Neural crest cell (in vitro differentiated cells): ENCODE data around the gene MTUS2. TPM values are rescaled to one million over a fixed set of nuclear protein-coding genes. Genes with fewer than 3 reads are reported as not detected.

ENCODE experiments used
- DNase-seq: peaks from one replicate; pipeline ENCODE4 v3.0.0; 2021; ENCODE audit warnings: low read depth, mixed read lengths, low spot score
- H3K27ac Mint-ChIP-seq: one replicate; pipeline ENCODE4 v1.8.0; 2021; ENCODE audit warnings: mild to moderate bottlenecking, mixed read lengths; ENCODE audit not compliant: unreplicated experiment
- H3K27me3 Mint-ChIP-seq: 2 replicates; pipeline ENCODE4 v1.8.0; 2021; ENCODE audit warnings: low read depth, mild to moderate bottlenecking, mixed read lengths
- H3K36me3 Mint-ChIP-seq: 2 replicates; pipeline ENCODE4 v1.8.0; 2021; ENCODE audit warnings: low read depth, mild to moderate bottlenecking, mixed read lengths
- H3K4me1 Mint-ChIP-seq: 2 replicates; pipeline ENCODE4 v1.8.0; 2021; ENCODE audit warnings: mixed read lengths
- H3K4me3 Mint-ChIP-seq: one replicate; pipeline ENCODE4 v1.8.0; 2021; ENCODE audit warnings: mild to moderate bottlenecking, mixed read lengths
- H3K9me3 Mint-ChIP-seq: 2 replicates; pipeline ENCODE4 v1.8.0; 2021; ENCODE audit warnings: mixed read lengths
- long read RNA-seq: library from polyadenylated mRNA; unstranded; transcript quantifications from one replicate; pipeline ENCODE4 v2.0.0, GENCODE V29; 2020
- total RNA-seq: library from RNA; stranded (reverse); gene quantifications from 2 replicates; pipeline ENCODE4 v1.2.1, GENCODE V29; 2021
- TF ChIP-seq, protein P1 (sequence below): fragments of 200-600 bp; sonication (generic); conservative IDR thresholded peaks from 2 replicates; pipeline ENCODE4 v1.5.0; 2021; ENCODE audit warnings: antibody characterized with exemption, mild to moderate bottlenecking

Gene MTUS2
- 0.89 and 0.91 TPM in 2 replicates for total RNA-seq
- long read RNA-seq = 0 reads

GRCh38 chr13:28820099-28821051 lies at the start of gene MTUS2:
Gene MTUS2 (plus strand): TSS chr13:28820339.
- H3K4me1 Mint-ChIP-seq = peaks cover 4% of the 10 kb centered on the region
- peak; percentile 11 for DNase-seq

GRCh38 chr13:28778308-28779215 lies 41.6 kb upstream of the MTUS2 start:
- TF ChIP-seq, protein P1, sequence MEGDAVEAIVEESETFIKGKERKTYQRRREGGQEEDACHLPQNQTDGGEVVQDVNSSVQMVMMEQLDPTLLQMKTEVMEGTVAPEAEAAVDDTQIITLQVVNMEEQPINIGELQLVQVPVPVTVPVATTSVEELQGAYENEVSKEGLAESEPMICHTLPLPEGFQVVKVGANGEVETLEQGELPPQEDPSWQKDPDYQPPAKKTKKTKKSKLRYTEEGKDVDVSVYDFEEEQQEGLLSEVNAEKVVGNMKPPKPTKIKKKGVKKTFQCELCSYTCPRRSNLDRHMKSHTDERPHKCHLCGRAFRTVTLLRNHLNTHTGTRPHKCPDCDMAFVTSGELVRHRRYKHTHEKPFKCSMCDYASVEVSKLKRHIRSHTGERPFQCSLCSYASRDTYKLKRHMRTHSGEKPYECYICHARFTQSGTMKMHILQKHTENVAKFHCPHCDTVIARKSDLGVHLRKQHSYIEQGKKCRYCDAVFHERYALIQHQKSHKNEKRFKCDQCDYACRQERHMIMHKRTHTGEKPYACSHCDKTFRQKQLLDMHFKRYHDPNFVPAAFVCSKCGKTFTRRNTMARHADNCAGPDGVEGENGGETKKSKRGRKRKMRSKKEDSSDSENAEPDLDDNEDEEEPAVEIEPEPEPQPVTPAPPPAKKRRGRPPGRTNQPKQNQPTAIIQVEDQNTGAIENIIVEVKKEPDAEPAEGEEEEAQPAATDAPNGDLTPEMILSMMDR = no peak
- Mint-ChIP-seq H3K27me3 (peaks cover 19% of the 10 kb centered on the region), H3K27ac (no peak overlapping the region), H3K36me3 (peaks cover 6% of the 10 kb centered on the region), H3K4me1 (no peaks in the 10 kb centered on the region), H3K4me3 (no peak overlapping the region), H3K9me3 (peaks cover 10% of the 10 kb centered on the region)
- DNase-seq = no peak

More at GRCh38 chr13:28820099-28821051, at the start of gene MTUS2:
- Mint-ChIP-seq H3K27me3 (peaks cover 84% of the 10 kb centered on the region), H3K9me3 (no peaks in the 10 kb centered on the region), H3K4me3 (peak within 1 kb of the TSS; percentile 80), H3K36me3 (no peaks in the 10 kb centered on the region), H3K27ac (no peak within 1 kb of the TSS)
- TF ChIP-seq, protein P1 = no peak

DNA sequence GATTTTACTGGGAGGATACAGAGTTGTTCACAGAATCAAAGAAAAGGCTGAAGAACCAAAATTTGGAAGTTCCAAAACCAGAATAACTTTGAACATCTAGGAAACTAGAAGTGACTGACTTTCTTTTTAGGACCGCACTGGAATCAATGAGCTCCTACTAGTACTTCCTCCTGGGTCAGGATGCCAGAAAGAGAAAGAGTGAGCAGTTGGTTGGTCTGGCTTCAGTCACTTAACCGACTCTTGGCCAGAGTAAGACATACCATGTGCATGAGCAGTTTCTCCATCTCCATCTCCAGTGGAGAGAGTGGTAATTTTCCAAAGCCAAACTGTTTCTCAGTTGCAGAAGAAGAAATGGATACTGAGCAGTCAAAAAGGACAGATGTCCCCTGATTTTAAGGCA lies 27.1 kb upstream of the MTUS2 start:
- Mint-ChIP-seq H3K36me3 (no peaks in the 10 kb centered on the region), H3K27me3 (peaks cover 22% of the 10 kb centered on the region), H3K4me3 (no peak overlapping the region), H3K9me3 (no peaks in the 10 kb centered on the region), H3K4me1 (peaks cover 20% of the 10 kb centered on the region), H3K27ac (no peak overlapping the region)
- no peak for DNase-seq
- TF ChIP-seq, protein P1 = no peak

- H3K27me3 Mint-ChIP-seq = peaks cover 25% of the 10 kb centered on the region
- TF ChIP-seq, protein P1 = no peak
- DNase-seq = no peak
- no peak overlapping the region for H3K27ac Mint-ChIP-seq
- H3K4me3 Mint-ChIP-seq = no peak overlapping the region
- H3K4me1 Mint-ChIP-seq = peaks cover 20% of the 10 kb centered on the region
- no peaks in the 10 kb centered on the region for H3K9me3 Mint-ChIP-seq
- no peaks in the 10 kb centered on the region for H3K36me3 Mint-ChIP-seq
Measured at GRCh38 chr13:28794396-28794795, 25.7 kb upstream of the MTUS2 start.

- H3K4me1 Mint-ChIP-seq = peaks cover 20% of the 10 kb centered on the region
- no peaks in the 10 kb centered on the region for H3K9me3 Mint-ChIP-seq
- H3K27me3 Mint-ChIP-seq = peaks cover 23% of the 10 kb centered on the region
- H3K4me3 Mint-ChIP-seq = no peak overlapping the region
- no peaks in the 10 kb centered on the region for H3K36me3 Mint-ChIP-seq
- TF ChIP-seq, protein P1 = no peak
- no peak for DNase-seq
- H3K27ac Mint-ChIP-seq = no peak overlapping the region
Measured at GRCh38 chr13:28796938-28797257, 23.2 kb upstream of the MTUS2 start.
